ENCODE data around the gene UPF1. TPM values are rescaled to one million over a fixed set of nuclear protein-coding genes. Genes with fewer than 3 reads are reported as not detected.

UPF1 gene
- total RNA-seq, 1 experiment from 2014 or later = 78.8 TPM

GRCh38 chr19:18790566-18791314 is 41.0 kb upstream of the UPF1 start, which contains the start of gene COMP:
TSS of gene COMP (minus strand) at chr19:18791305. CDS start at chr19:18791269, 36 bp downstream.
- Histone ChIP-seq H3K27me3 (ENCODE audit: insufficient read depth, low read depth) (peaks cover 5% of the 10 kb centered on the region; the same call in 1 of the 2 replicates), H3K27ac (no peak within 1 kb of the TSS), H3K4me3 (no peak within 1 kb of the TSS), H3K79me2 (ENCODE audit: low read depth) (no peaks in the 10 kb centered on the region), H3K4me2 (no peak within 1 kb of the TSS), H3K4me1 (replicated peaks; ENCODE audit: insufficient read depth) (no peaks in the 10 kb centered on the region), H3K9me3 (ENCODE audit: insufficient read depth, low read depth) (no peaks in the 10 kb centered on the region), H2AFZ (no peak within 1 kb of the TSS), H3F3A (ENCODE audit: insufficient read depth, low read depth) (peaks cover 12% of the 10 kb centered on the region), H3K36me3 (ENCODE audit: low read depth) (no peaks in the 10 kb centered on the region), H3K9me2 (ENCODE audit: insufficient read depth) (no peaks in the 10 kb centered on the region), H4K20me1 (ENCODE audit: insufficient read depth) (no peaks in the 10 kb centered on the region)
- ChIA-PET POLR2A (ENCODE audit: unreplicated experiment) (no interaction called here), CTCF (no interaction called here)
- TF ChIP-seq CTCF (conservative IDR thresholded peaks at IDR 0.05) = no peak
- no peak for TF ChIP-seq EZH2 (IDR thresholded peaks at IDR 0.05; ENCODE audit: low read depth)
- no TSS peak for BruUV-seq (replicated peaks)
- no peak for DNase-seq
- intact Hi-C loops (cut with micrococcal nuclease; ENCODE audit: unreplicated experiment) = no loop called here

GRCh38 chr19:18791315-18791678 is 40.5 kb upstream of the UPF1 start:
- Histone ChIP-seq H2AFZ (no peak overlapping the region), H3K9me3 (ENCODE audit: insufficient read depth, low read depth) (no peaks in the 10 kb centered on the region), H3K27me3 (ENCODE audit: insufficient read depth, low read depth) (peaks cover 5% of the 10 kb centered on the region; the same call in 1 of the 2 replicates), H3K79me2 (ENCODE audit: low read depth) (no peaks in the 10 kb centered on the region), H3F3A (ENCODE audit: insufficient read depth, low read depth) (peaks cover 13% of the 10 kb centered on the region), H4K20me1 (ENCODE audit: insufficient read depth) (no peaks in the 10 kb centered on the region), H3K36me3 (ENCODE audit: low read depth) (no peaks in the 10 kb centered on the region), H3K27ac (no peak overlapping the region), H3K9me2 (ENCODE audit: insufficient read depth) (no peaks in the 10 kb centered on the region), H3K4me2 (no peak overlapping the region), H3K4me3 (no peak overlapping the region), H3K4me1 (replicated peaks; ENCODE audit: insufficient read depth) (no peaks in the 10 kb centered on the region; the same call in 1 of the 2 replicates)
- intact Hi-C loops (cut with micrococcal nuclease; ENCODE audit: unreplicated experiment) = no loop called here
- CTCF ChIA-PET = no interaction called here
- POLR2A ChIA-PET (ENCODE audit: unreplicated experiment) = no interaction called here
- no TSS peak for BruUV-seq (replicated peaks)
- TF ChIP-seq CTCF (conservative IDR thresholded peaks at IDR 0.05) = no peak
- no peak for TF ChIP-seq EZH2 (IDR thresholded peaks at IDR 0.05; ENCODE audit: low read depth)
- DNase-seq = no peak

GRCh38 chr19:18792661-18793060 is 39.1 kb upstream of the UPF1 start:
- H3K9me3 ChIP-seq (ENCODE audit: insufficient read depth, low read depth) = no peaks in the 10 kb centered on the region
- ChIA-PET CTCF (no interaction called here), POLR2A (ENCODE audit: unreplicated experiment) (no interaction called here)
- no peak overlapping the region for H3K4me2 ChIP-seq
- no peak for DNase-seq
- no peaks in the 10 kb centered on the region; the same call in 1 of the 2 replicates for H3K4me1 ChIP-seq (replicated peaks; ENCODE audit: insufficient read depth)
- intact Hi-C loops (cut with micrococcal nuclease; ENCODE audit: unreplicated experiment) = no loop called here
- H2AFZ ChIP-seq = no peak overlapping the region
- no peak overlapping the region for H3K4me3 ChIP-seq
- H3K79me2 ChIP-seq (ENCODE audit: low read depth) = no peaks in the 10 kb centered on the region
- no peaks in the 10 kb centered on the region for H3K9me2 ChIP-seq (ENCODE audit: insufficient read depth)
- BruUV-seq (replicated peaks) = no TSS peak
- H3F3A ChIP-seq (ENCODE audit: insufficient read depth, low read depth) = peaks cover 16% of the 10 kb centered on the region; the same call in 1 of the 2 replicates
- H3K36me3 ChIP-seq (ENCODE audit: low read depth) = no peaks in the 10 kb centered on the region
- no peak overlapping the region for H3K27ac ChIP-seq
- TF ChIP-seq EZH2 (IDR thresholded peaks at IDR 0.05; ENCODE audit: low read depth) = no peak
- TF ChIP-seq CTCF (conservative IDR thresholded peaks at IDR 0.05) = no peak
- H3K27me3 ChIP-seq (ENCODE audit: insufficient read depth, low read depth) = peaks cover 5% of the 10 kb centered on the region
- H4K20me1 ChIP-seq (ENCODE audit: insufficient read depth) = no peaks in the 10 kb centered on the region
